ENCODE results near the gene PRMT5. TPM values are rescaled to one million over a fixed set of nuclear protein-coding genes. Genes with fewer than 3 reads are reported as not detected.

The PRMT5 gene
- total and polyA plus RNA-seq, 4 donors: 19.2 to 56.5 (median 50.2) TPM

DNA sequence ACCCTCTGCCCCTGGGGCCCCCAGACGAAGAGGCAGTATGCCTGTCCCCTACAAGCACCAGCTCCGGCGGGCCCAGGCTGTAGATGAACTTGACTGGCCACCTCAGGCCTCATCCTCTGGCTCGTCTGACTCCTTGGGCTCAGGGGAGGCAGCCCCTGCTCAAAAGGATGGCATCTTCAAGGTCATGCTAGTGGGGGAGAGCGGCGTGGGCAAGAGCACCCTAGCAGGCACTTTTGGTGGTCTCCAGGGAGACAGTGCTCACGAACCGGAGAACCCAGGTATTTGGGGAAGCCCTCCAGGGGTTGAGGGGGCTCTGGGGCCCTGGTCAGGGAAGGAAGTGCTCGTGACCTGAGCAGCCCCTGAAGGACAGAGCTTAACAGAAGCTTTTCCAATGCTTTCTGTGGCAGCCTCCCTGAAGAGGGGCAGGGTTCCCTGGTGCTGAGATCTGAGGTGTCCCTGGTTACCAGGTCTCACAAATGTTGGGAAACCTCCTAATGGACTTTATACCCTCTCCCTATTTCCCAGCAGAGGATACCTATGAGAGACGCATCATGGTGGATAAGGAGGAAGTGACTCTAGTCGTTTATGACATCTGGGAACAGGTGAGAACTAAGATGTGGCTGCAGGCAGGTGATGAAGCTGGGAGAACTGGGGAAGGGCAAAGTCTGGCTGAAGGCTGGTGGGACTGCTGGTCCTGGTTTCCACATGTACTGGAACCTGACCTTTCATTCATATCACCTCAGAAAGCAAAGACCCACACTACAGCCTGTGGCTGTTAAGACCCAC lies 44.2 kb downstream of the PRMT5 start:
- Histone ChIP-seq H3K36me3 (ENCODE audit: control insufficient read depth in 4 of 4, insufficient read depth in 4 of 4, low read length in 4 of 4) (no peaks in the 10 kb centered on the region), H3K9ac (ENCODE audit: insufficient read depth in 1 of 2, low read length in 2 of 2) (no peak overlapping the region), H3K27me3 (ENCODE audit: control insufficient read depth in 3 of 3, insufficient read depth in 3 of 3, low read length in 2 of 3) (no peaks in the 10 kb centered on the region), H3K27ac (ENCODE audit: low read depth in 1 of 2, low read length in 1 of 2) (no peak overlapping the region), H3K4me1 (ENCODE audit: control insufficient read depth in 5 of 5, insufficient read depth in 5 of 5, low read length in 5 of 5) (peaks cover 0 to 22% (median 11%) of the 10 kb centered on the region in 5 donors), H3K9me3 (ENCODE audit: control insufficient read depth in 4 of 4, insufficient read depth in 3 of 4, low read length in 3 of 4) (no peaks in the 10 kb centered on the region), H3K4me3 (no peak overlapping the region)
- 85 to 92% methylated on average over 11 of the region's 11 CpGs for WGBS, 2 donors
- no peak for ATAC-seq (ENCODE audit: insufficient read depth, low FRiP score)
- TF ChIP-seq, protein P1, sequence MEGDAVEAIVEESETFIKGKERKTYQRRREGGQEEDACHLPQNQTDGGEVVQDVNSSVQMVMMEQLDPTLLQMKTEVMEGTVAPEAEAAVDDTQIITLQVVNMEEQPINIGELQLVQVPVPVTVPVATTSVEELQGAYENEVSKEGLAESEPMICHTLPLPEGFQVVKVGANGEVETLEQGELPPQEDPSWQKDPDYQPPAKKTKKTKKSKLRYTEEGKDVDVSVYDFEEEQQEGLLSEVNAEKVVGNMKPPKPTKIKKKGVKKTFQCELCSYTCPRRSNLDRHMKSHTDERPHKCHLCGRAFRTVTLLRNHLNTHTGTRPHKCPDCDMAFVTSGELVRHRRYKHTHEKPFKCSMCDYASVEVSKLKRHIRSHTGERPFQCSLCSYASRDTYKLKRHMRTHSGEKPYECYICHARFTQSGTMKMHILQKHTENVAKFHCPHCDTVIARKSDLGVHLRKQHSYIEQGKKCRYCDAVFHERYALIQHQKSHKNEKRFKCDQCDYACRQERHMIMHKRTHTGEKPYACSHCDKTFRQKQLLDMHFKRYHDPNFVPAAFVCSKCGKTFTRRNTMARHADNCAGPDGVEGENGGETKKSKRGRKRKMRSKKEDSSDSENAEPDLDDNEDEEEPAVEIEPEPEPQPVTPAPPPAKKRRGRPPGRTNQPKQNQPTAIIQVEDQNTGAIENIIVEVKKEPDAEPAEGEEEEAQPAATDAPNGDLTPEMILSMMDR (IDR thresholded peaks at IDR 0.05; ENCODE audit: control extremely low read depth, extremely low read depth): no peak
- no peak for DNase-seq

DNA sequence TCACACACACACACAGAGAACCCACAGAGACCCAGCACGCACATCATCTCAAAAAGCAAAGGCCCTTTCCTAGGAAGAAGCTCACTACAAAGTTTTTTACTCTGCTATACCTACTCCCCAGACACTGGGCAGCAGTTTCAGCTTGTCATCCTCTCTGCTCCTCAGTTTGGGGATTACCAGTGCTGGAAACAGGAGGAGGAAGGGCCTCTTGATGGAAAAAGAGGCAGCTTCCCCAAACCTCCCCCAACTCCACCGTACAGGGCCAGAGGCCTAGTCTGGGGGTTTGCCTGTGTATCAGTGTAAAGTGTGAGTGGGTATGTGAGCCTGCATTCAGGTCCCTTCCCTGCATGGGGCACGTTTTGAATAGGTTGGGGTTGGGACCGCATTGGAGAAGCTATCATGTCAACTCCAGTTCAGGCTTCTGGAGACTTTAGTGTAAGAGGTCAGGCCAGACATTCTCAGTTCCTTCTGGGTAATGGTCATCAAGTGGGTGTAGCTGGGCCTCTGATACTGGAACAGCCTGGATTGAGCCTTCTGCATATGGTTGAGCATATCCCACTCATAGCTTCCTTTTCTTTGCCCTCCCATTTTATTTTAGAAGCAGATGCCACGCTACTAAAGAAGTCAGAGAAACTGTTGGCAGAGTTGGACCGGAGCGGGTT lies 45.0 kb downstream of the PRMT5 start:
- no peaks in the 10 kb centered on the region for H3K27me3 ChIP-seq (ENCODE audit: control insufficient read depth in 3 of 3, insufficient read depth in 3 of 3, low read length in 2 of 3)
- no peak overlapping the region for H3K4me3 ChIP-seq
- H3K27ac ChIP-seq (ENCODE audit: low read depth in 1 of 2, low read length in 1 of 2): no peak overlapping the region
- ATAC-seq (ENCODE audit: insufficient read depth, low FRiP score) (no peak), DNase-seq (no peak)
- TF ChIP-seq, protein P1 (IDR thresholded peaks at IDR 0.05; ENCODE audit: control extremely low read depth, extremely low read depth): no peak
- no peak overlapping the region for H3K9ac ChIP-seq (ENCODE audit: insufficient read depth in 1 of 2, low read length in 2 of 2)
- H3K9me3 ChIP-seq (ENCODE audit: control insufficient read depth in 4 of 4, insufficient read depth in 3 of 4, low read length in 3 of 4): no peaks in the 10 kb centered on the region
- peaks cover 0 to 4% (median 0%) of the 10 kb centered on the region in 4 donors for H3K36me3 ChIP-seq (ENCODE audit: control insufficient read depth in 4 of 4, insufficient read depth in 4 of 4, low read length in 4 of 4)
- H3K4me1 ChIP-seq (ENCODE audit: control insufficient read depth in 5 of 5, insufficient read depth in 5 of 5, low read length in 5 of 5): peaks cover 0 to 22% (median 11%) of the 10 kb centered on the region in 5 donors
- WGBS, 2 donors: 87 to 90% methylated on average over 7 of the region's 7 CpGs

DNA sequence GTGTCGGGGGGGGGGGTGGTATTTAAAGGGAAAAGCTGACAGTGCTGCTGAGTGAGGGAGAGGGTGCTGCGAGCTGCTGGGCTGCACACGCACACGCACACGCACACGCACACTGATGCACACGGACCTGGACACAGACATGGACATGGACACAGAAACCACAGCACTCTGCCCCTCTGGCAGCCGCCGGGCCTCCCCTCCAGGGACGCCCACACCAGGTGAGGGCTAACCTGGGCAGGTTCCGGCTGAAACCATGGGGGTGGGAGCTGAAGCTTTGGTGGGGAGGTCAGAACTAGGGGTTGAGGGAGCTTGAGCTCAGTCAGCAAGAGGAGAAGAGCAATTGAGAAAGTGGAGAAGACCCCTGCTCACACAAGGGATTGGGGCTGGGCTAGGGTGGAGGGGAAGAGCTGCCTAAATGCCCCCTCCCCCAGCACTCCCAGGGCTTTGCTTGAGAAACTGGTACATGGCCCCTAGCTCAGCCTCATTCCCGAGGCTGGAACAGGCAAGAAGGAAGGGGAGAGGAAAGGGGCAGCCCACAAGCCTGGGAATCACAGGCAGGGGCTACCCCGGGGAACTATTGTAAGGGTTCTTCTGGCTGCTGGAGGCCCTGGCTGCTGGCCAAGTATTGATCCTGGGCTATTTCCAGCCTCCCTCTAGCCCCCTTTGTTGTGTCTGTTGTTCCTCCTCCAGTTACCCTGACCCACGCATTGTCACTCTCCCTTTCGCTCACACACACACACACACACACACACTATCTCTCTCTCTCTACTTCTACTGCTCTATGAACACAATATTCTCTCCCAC lies 45.8 kb downstream of the PRMT5 start, which contains the start of gene REM2:
TSS of gene REM2 (plus strand) at position 50 of the 804 bp plus-strand sequence. CDS start at position 116, 66 bp downstream.
- 40 to 64% methylated on average over 15 of the region's 15 CpGs for WGBS, 2 donors
- no peaks in the 10 kb centered on the region for H3K9me3 ChIP-seq (ENCODE audit: control insufficient read depth in 4 of 4, insufficient read depth in 3 of 4, low read length in 3 of 4)
- DNase-seq (peak; percentile 17 to 31 (median 23)), ATAC-seq (ENCODE audit: insufficient read depth, low FRiP score) (no peak)
- TF ChIP-seq, protein P1 (IDR thresholded peaks at IDR 0.05; ENCODE audit: control extremely low read depth, extremely low read depth): no peak
- no peak within 1 kb of the TSS for H3K27ac ChIP-seq (ENCODE audit: low read depth in 1 of 2, low read length in 1 of 2)
- H3K27me3 ChIP-seq (ENCODE audit: control insufficient read depth in 3 of 3, insufficient read depth in 3 of 3, low read length in 2 of 3): no peaks in the 10 kb centered on the region
- peaks cover 0 to 12% (median under 1%) of the 10 kb centered on the region in 4 donors for H3K36me3 ChIP-seq (ENCODE audit: control insufficient read depth in 4 of 4, insufficient read depth in 4 of 4, low read length in 4 of 4)
- no peak within 1 kb of the TSS for H3K4me3 ChIP-seq
- peak within 1 kb of the TSS in 1 of 2 donors; percentile 11 for H3K9ac ChIP-seq (ENCODE audit: insufficient read depth in 1 of 2, low read length in 2 of 2)
- peaks cover 0 to 22% (median 11%) of the 10 kb centered on the region in 5 donors for H3K4me1 ChIP-seq (ENCODE audit: control insufficient read depth in 5 of 5, insufficient read depth in 5 of 5, low read length in 5 of 5)

All from lung (tissue), 12 donors.